SU-DHL-6 (cell line): ENCODE results near the gene HLA-DMB.

Source experiments
- H2AFZ ChIP-seq: fragments of 200-600 bp; sonication (generic); 2 replicates; pipeline ENCODE4 v1.6.1; 2014; ENCODE audit warnings: low read depth, mild to moderate bottlenecking, moderate library complexity, mixed read lengths, antibody characterized with exemption, low read length; ENCODE audit not compliant: severe bottlenecking
- H3F3A ChIP-seq: fragments of 200-600 bp; shearing (Covaris generic); 2 replicates; pipeline ENCODE4 v1.6.0; 2016; ENCODE audit warnings: antibody characterized with exemption, mild to moderate bottlenecking; ENCODE audit not compliant: insufficient read depth
- H3K27ac ChIP-seq: fragments of 200-600 bp; sonication (generic); 2 replicates; pipeline ENCODE4 v1.5.1; 2016; ENCODE audit warnings: low read depth, mild to moderate bottlenecking, low read length, moderate library complexity, mixed read lengths
- H3K27me3 ChIP-seq: fragments of 200-600 bp; sonication (generic), shearing (Covaris generic); 2 replicates; pipeline ENCODE4 v1.6.0; 2014; ENCODE audit warnings: mild to moderate bottlenecking, low read length
- H3K36me3 ChIP-seq: fragments of 200-600 bp; sonication (generic); 2 replicates; pipeline ENCODE4 v1.6.1; 2014; ENCODE audit warnings: mild to moderate bottlenecking, low read length, mixed read lengths
- H3K4me2 ChIP-seq: fragments of 300-600, 200-600 bp; shearing (Covaris generic), sonication (generic); 2 replicates; pipeline ENCODE4 v1.6.0; 2014; ENCODE audit warnings: low read length, low read depth, mild to moderate bottlenecking; ENCODE audit not compliant: poor library complexity, severe bottlenecking
- H3K4me3 ChIP-seq: fragments of 200-600 bp; sonication (generic); 2 replicates; pipeline ENCODE4 v1.5.1; 2014; ENCODE audit warnings: antibody characterized with exemption, low read length, mild to moderate bottlenecking, mixed read lengths; ENCODE audit not compliant: insufficient read depth, poor library complexity, severe bottlenecking
- H3K79me2 ChIP-seq: fragments of 200-600 bp; sonication (generic); 2 replicates; pipeline ENCODE4 v1.6.1; 2014; ENCODE audit warnings: mild to moderate bottlenecking, low read length, moderate library complexity; ENCODE audit not compliant: insufficient read depth
- H3K9ac ChIP-seq: fragments of 200-600 bp; sonication (generic); 2 replicates; pipeline ENCODE4 v1.7.0; 2014; ENCODE audit warnings: mild to moderate bottlenecking, low read length
- H3K9me2 ChIP-seq: fragments of 200-600 bp; sonication (generic); replicated peaks from 2 replicates; pipeline ENCODE4 v1.6.1; 2014; ENCODE audit warnings: low read length; ENCODE audit not compliant: insufficient read depth
- H3K9me3 ChIP-seq: fragments of 200-600 bp; sonication (generic); 2 replicates; pipeline ENCODE4 v1.6.1; 2014; ENCODE audit warnings: low read length, mixed read lengths; ENCODE audit not compliant: insufficient read depth
- H4K20me1 ChIP-seq: fragments of 200-600 bp; sonication (generic); 2 replicates; pipeline ENCODE4 v1.6.1; 2014; ENCODE audit warnings: low read depth, mild to moderate bottlenecking, antibody characterized with exemption, low read length, moderate library complexity, mixed read lengths
- CTCF ChIP-seq: fragments of 200-600 bp; sonication (generic); IDR thresholded peaks from one replicate; pipeline ENCODE4 v1.5.1; 2017; ENCODE audit warnings: antibody characterized with exemption, mild to moderate bottlenecking, low read length, moderate library complexity; ENCODE audit not compliant: insufficient read depth, poor library complexity, severe bottlenecking
- EZH2phosphoT487 ChIP-seq: fragments of 200-600 bp; sonication (generic), shearing (Covaris generic); conservative IDR thresholded peaks from 2 replicates; pipeline ENCODE4 v1.6.1; 2018; ENCODE audit warnings: mild to moderate bottlenecking, antibody characterized with exemption, low read length, moderate library complexity, mixed read lengths

Gene HLA-DMB

DNA sequence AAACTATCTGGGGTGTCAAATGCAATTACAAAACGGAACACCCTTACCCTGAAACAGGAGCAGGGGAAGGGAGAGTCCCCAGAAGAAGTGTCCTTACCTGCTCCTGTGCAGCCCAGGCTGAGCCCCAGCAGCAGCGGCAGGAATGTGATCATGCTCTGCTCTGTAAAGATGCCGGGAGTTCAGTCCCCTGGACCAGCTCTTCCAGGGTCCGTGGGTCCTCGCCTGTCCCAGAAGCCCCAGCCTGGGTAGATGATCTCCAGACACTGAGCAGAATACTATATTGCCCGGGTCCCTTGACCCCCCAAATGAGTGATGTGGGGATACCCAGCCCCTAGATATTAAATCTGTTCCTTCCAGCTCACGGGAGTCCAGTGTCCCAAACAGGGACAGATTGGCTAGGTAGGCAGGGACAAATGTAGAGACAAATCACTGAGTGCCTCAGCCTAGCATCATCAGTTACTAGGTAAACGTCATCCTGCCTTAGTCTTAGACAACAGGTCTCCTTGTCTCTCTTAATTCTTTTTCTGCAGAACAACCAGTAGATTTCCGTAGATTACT, at the start of gene HLA-DMB:
Gene HLA-DMB (minus strand): TSS at position 373 of the 558 bp plus-strand sequence. CDS start 221 bp downstream, at position 152.
- H3K4me3 ChIP-seq = peak within 1 kb of the TSS; percentile 74
- no peak within 1 kb of the TSS for H2AFZ ChIP-seq
- peaks cover 75% of the 10 kb centered on the region for H3F3A ChIP-seq
- H3K36me3 ChIP-seq = peaks cover 27% of the 10 kb centered on the region
- H3K9me2 ChIP-seq = no peaks in the 10 kb centered on the region
- no peak for TF ChIP-seq EZH2phosphoT487
- no peak for TF ChIP-seq CTCF
- no peaks in the 10 kb centered on the region for H3K9me3 ChIP-seq
- H3K79me2 ChIP-seq = peaks cover 44% of the 10 kb centered on the region
- H3K27me3 ChIP-seq = no peaks in the 10 kb centered on the region
- peak within 1 kb of the TSS; percentile 82 for H3K9ac ChIP-seq
- H3K27ac ChIP-seq = peak within 1 kb of the TSS; percentile 97
- H3K4me2 ChIP-seq = peak within 1 kb of the TSS; percentile 72
- H4K20me1 ChIP-seq = no peaks in the 10 kb centered on the region

DNA sequence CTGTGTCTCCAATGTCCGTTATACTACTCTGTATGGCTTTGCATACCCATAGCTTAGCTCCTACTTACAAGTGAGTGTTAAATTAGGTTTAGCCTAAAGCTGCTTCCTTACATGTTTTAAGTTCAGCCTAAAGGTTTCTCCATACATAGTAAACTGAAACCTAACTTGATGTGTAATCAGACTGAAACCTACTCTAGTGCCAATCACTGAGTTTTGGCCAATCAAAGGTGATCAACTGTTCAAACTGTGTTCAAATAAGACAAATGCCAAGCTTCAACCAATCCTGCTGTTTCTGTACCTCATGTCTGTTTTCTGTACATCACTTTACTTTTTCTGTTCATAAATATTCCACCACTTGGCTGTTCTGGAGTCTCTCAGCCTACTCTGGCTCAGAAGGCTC, 48.5 kb upstream of the HLA-DMB start:
- H3K9me2 ChIP-seq = no peaks in the 10 kb centered on the region
- TF ChIP-seq CTCF = no peak
- no peak overlapping the region for H3K27ac ChIP-seq
- no peaks in the 10 kb centered on the region for H4K20me1 ChIP-seq
- no peaks in the 10 kb centered on the region for H3K9me3 ChIP-seq
- no peaks in the 10 kb centered on the region for H3K79me2 ChIP-seq
- no peaks in the 10 kb centered on the region for H3K36me3 ChIP-seq
- H3K4me3 ChIP-seq = no peak overlapping the region
- H3K9ac ChIP-seq = no peak overlapping the region
- H2AFZ ChIP-seq = no peak overlapping the region
- no peaks in the 10 kb centered on the region for H3K27me3 ChIP-seq
- peaks cover 10% of the 10 kb centered on the region for H3F3A ChIP-seq
- no peak overlapping the region for H3K4me2 ChIP-seq

GRCh38 chr6:32984622-32985389, 44.0 kb upstream of the HLA-DMB start:
- H3K27ac ChIP-seq = peak overlapping the region; percentile 63
- H3K27me3 ChIP-seq = no peaks in the 10 kb centered on the region
- no peaks in the 10 kb centered on the region for H3K79me2 ChIP-seq
- H3K4me3 ChIP-seq = no peak overlapping the region
- H3K36me3 ChIP-seq = peaks cover 17% of the 10 kb centered on the region
- H3K9ac ChIP-seq = no peak overlapping the region; the same call in 1 of the 2 replicates
- H3K4me2 ChIP-seq = peak overlapping the region; percentile 15
- no peaks in the 10 kb centered on the region for H3K9me2 ChIP-seq
- H4K20me1 ChIP-seq = peaks cover 5% of the 10 kb centered on the region; the same call in 1 of the 2 replicates
- H2AFZ ChIP-seq = no peak overlapping the region
- peaks cover 55% of the 10 kb centered on the region for H3F3A ChIP-seq
- TF ChIP-seq CTCF (peak; percentile 98), EZH2phosphoT487 (no peak)
- no peaks in the 10 kb centered on the region for H3K9me3 ChIP-seq
